Left ventricle myocardium inferior (tissue), 1 donor: ENCODE results near the gene NUP37. TPM values are rescaled to one million over a fixed set of nuclear protein-coding genes. Genes with fewer than 3 reads are reported as not detected.
A peak's percentile ranks its signal among the peaks of the same experiment; 100 is the strongest.
"Not testable (repeated sequence)": the region's sequence is repeated elsewhere in the genome, so short reads cannot be mapped to it uniquely, and the experiment has no call there.

Source experiments
- DNase-seq: peaks from one replicate; pipeline ENCODE4 v3.0.0-alpha.2; 2020
- H3K27ac ChIP-seq: fragments of 200-600 bp; replicated peaks from 2 replicates; pipeline ENCODE4 v1.8.0; 2021
- H3K27me3 ChIP-seq: fragments of 200-600 bp; 2 replicates; pipeline ENCODE4 v1.8.0; 2021; ENCODE audit warnings: low read depth
- H3K36me3 ChIP-seq: fragments of 200-600 bp; 2 replicates; pipeline ENCODE4 v1.8.0; 2021
- H3K4me1 ChIP-seq: fragments of 200-600 bp; 2 replicates; pipeline ENCODE4 v1.8.0; 2021
- H3K4me3 ChIP-seq: fragments of 200-600 bp; 2 replicates; pipeline ENCODE4 v1.8.0; 2021; ENCODE audit warnings: mild to moderate bottlenecking, moderate library complexity
- H3K9me3 ChIP-seq: fragments of 200-600 bp; replicated peaks from 2 replicates; pipeline ENCODE4 v1.8.0; 2021
- CTCF ChIP-seq: fragments of 200-600 bp; IDR thresholded peaks from 2 replicates; pipeline ENCODE4 v1.8.0; 2021; ENCODE audit warnings: antibody characterized with exemption, mild to moderate bottlenecking, borderline replicate concordance
- intact Hi-C: fragments of 100-400 bp; cut with micrococcal nuclease; formaldehyde crosslinking; loops from one replicate; pipeline ENCODE4 v1.11.0; 2022
- long read RNA-seq: library from polyadenylated mRNA; unstranded; transcript quantifications from one replicate; pipeline ENCODE4 v2.0.0, GENCODE V29; 2021
- total RNA-seq: library from RNA; stranded (reverse); fragmentation: NEBNext Ultra II Directional; extraction: Animal tissue kit (Norgen Biotek cat#: 25700); gene quantifications from one replicate; pipeline ENCODE4 v1.2.1, GENCODE V29; 2021
- donor health status: DM: no; HTN: yes; CAD: no; lungs with severe emphysema.

NUP37 gene, protein sequence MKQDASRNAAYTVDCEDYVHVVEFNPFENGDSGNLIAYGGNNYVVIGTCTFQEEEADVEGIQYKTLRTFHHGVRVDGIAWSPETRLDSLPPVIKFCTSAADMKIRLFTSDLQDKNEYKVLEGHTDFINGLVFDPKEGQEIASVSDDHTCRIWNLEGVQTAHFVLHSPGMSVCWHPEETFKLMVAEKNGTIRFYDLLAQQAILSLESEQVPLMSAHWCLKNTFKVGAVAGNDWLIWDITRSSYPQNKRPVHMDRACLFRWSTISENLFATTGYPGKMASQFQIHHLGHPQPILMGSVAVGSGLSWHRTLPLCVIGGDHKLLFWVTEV
- total RNA-seq = 20.6 TPM
- long read RNA-seq, transcript NUP37-209 (10 exons, 2,372 nt) = major isoform, 9 of 9 reads
- long read RNA-seq, partial matches to known transcripts = 0 of 9 reads
- long read RNA-seq, other reads (novel, unspliced or antisense) = 0 of 9 reads

- DNase-seq = peak; percentile 90
- H3K4me3 ChIP-seq = peak within 1 kb of the TSS; percentile 88
- H3K36me3 ChIP-seq = peaks cover 25% of the 10 kb centered on the region
- no peaks in the 10 kb centered on the region for H3K9me3 ChIP-seq
- no peaks in the 10 kb centered on the region for H3K27me3 ChIP-seq
- TF ChIP-seq CTCF = peak; percentile 35
- H3K4me1 ChIP-seq = peaks cover 24% of the 10 kb centered on the region
- intact Hi-C loops = no loop called here
- peak within 1 kb of the TSS; percentile 88 for H3K27ac ChIP-seq
Measured at GRCh38 chr12:102119674-102120563, at the start of gene NUP37, which contains the start of gene PARPBP. NUP37 (minus strand) TSS chr12:102120114; CDS start chr12:102118518, 1,596 bp downstream. PARPBP (plus strand) TSS chr12:102120183; CDS start chr12:102123889, 3,706 bp downstream.

DNA sequence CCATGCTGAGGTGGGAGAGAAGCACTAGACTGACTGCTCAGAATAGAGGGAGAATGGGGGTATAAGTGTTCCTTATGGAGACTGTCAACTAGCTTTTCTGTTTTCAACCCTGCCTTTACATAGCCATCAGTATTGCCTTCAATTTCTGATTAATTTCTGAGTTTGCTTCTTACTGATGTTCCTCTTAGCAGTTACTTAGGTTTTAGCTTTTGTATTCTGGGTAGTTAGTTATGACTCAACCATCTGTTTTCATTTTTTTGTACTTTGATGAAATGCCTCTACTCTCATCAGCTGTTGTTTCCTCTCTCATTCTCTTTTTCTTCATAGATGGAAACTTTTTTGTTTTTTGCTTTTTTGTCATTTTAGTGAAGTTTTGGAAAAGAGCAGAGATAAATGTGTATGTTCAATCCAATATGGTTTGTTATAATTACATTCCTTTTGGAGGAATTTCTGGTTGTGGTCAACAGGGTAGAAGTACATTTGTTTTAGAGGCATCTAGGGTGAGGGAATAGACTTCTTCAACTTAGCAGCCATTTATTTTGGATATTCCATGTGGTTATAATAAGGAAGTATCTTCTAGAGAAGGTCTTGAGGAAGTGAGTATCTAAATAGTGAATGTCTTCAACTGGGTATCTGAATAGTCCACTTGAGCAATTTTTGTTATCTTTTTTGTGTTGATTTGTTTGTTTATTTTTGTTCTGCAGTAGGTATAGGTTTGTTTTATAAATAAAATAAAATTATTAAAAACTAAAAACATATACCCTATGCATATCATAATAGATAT lies 48.1 kb upstream of the NUP37 start:
- H3K27ac ChIP-seq = no peak overlapping the region
- no peaks in the 10 kb centered on the region for H3K27me3 ChIP-seq
- H3K9me3 ChIP-seq = no peaks in the 10 kb centered on the region
- H3K36me3 ChIP-seq = no peaks in the 10 kb centered on the region
- H3K4me1 ChIP-seq = peaks cover 7% of the 10 kb centered on the region
- no peak for DNase-seq
- H3K4me3 ChIP-seq = no peak overlapping the region
- TF ChIP-seq CTCF = no peak
- intact Hi-C loops = no loop called here

GRCh38 chr12:102163383-102163782 lies 43.5 kb upstream of the NUP37 start:
- DNase-seq = no peak
- Histone ChIP-seq H3K27ac (no peak overlapping the region), H3K4me3 (no peak overlapping the region), H3K9me3 (no peaks in the 10 kb centered on the region), H3K4me1 (no peaks in the 10 kb centered on the region), H3K27me3 (no peaks in the 10 kb centered on the region), H3K36me3 (no peaks in the 10 kb centered on the region)
- no peak for TF ChIP-seq CTCF
- intact Hi-C loops = no loop called here

- H3K27me3 ChIP-seq, H3K27ac ChIP-seq, DNase-seq, H3K36me3 ChIP-seq, H3K4me1 ChIP-seq, intact Hi-C loops, H3K9me3 ChIP-seq, H3K4me3 ChIP-seq: not testable (repeated sequence)
Measured at GRCh38 chr12:102155206-102155605, 35.3 kb upstream of the NUP37 start.

DNA sequence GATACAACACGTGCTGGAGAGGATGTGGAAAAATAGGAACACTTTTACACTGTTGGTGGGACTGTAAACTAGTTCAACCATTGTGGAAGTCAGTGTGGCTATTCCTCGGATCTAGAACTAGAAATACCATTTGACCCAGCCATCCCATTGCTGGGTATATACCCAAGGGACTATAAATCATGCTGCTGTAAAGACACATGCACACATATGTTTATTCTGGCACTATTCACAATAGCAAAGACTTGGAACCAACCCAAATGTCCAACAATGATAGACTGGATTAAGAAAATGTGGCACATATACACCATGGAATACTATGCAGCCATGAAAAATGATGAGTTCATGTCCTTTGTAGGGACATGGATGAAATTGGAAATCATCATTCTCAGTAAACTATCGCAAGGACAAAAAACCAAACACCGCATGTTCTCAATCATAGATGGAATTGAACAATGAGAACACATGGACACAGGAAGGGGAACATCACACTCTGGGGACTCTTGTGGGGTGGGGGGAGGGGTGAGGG lies 27.2 kb upstream of the NUP37 start:
- H3K27me3 ChIP-seq, H3K9me3 ChIP-seq, intact Hi-C loops, H3K4me3 ChIP-seq, DNase-seq, H3K27ac ChIP-seq, H3K36me3 ChIP-seq, H3K4me1 ChIP-seq: not testable (repeated sequence)

- no peak for DNase-seq
- intact Hi-C loops = no loop called here
- Histone ChIP-seq H3K36me3 (no peaks in the 10 kb centered on the region), H3K4me1 (no peaks in the 10 kb centered on the region), H3K4me3 (no peak overlapping the region), H3K27ac (no peak overlapping the region), H3K27me3 (no peaks in the 10 kb centered on the region), H3K9me3 (peaks cover 4% of the 10 kb centered on the region)
- no peak for TF ChIP-seq CTCF
Measured at GRCh38 chr12:102144221-102144620, 24.3 kb upstream of the NUP37 start.

DNA sequence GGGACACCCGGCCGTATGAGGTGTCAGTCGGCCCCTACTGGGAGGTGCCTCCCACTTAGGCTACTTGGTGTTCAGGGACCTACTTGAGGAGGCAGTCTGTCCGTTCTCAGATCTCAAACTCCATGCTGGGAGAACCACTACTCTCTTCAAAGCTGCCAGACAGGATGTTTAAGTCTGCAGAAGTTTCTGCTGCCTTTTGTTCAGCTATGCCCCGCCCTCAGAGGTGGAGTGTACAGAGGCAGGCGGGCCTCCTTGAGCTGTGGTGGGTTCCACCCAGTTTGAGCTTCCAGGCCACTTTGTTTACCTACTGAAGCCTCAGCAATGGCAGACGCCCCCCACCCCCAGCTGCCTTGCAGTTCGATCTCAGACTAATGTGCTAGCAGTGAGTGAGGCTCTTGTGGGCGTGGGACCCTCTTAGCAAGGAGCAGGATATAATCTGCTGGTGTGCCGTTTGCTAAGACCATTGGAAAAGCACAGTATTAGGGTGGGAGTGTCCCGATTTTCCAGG lies 23.0 kb upstream of the NUP37 start:
- H3K4me3 ChIP-seq, H3K27ac ChIP-seq, H3K27me3 ChIP-seq, H3K4me1 ChIP-seq, H3K36me3 ChIP-seq, DNase-seq, intact Hi-C loops: not testable (repeated sequence)
- H3K9me3 ChIP-seq = peaks cover 12% of the 10 kb centered on the region

DNA sequence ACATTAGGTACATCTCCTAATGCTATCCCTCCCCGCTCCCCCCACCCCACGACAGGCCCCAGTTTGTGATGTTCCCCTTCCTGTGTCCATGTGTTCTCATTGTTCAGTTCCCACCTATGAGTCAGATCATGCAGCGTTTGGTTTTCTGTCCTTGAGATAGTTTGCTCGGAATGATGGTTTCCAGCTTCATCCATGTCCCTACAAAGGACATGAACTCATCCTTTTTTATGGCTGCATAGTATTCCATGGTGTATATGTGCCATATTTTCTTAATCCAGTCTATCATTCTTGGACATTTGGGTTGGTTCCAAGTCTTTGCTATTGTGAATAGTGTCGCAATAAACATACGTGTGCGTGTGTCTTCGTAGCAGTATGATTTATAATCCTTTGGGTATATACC lies 17.7 kb upstream of the NUP37 start:
- H3K27me3 ChIP-seq = not testable (repeated sequence)

More for the DNA sequence above, 17.7 kb upstream of the NUP37 start:
- H3K4me1 ChIP-seq, H3K4me3 ChIP-seq, DNase-seq, H3K27ac ChIP-seq, H3K36me3 ChIP-seq, intact Hi-C loops: not testable (repeated sequence)
- H3K9me3 ChIP-seq = peaks cover 11% of the 10 kb centered on the region
